Epithelial cell of esophagus (primary cell): Measurements from ENCODE around the gene PHACTR1.

Experiments used
- DNase-seq: peaks from one replicate; pipeline ENCODE4 v3.0.0; 2010; ENCODE audit warnings: low read depth
- H3K4me3 ChIP-seq: 2 replicates; pipeline ENCODE4 v1.5.1; 2011; ENCODE audit warnings: mild to moderate bottlenecking, low read length, control low read depth
- CTCF ChIP-seq: IDR thresholded peaks from 2 replicates; pipeline ENCODE4 v1.5.1; 2011; ENCODE audit warnings: low read depth, mild to moderate bottlenecking, low read length, control low read depth, inconsistent platforms; ENCODE audit not compliant: insufficient read depth; ENCODE audit errors: missing control alignments

PHACTR1 gene

DNA sequence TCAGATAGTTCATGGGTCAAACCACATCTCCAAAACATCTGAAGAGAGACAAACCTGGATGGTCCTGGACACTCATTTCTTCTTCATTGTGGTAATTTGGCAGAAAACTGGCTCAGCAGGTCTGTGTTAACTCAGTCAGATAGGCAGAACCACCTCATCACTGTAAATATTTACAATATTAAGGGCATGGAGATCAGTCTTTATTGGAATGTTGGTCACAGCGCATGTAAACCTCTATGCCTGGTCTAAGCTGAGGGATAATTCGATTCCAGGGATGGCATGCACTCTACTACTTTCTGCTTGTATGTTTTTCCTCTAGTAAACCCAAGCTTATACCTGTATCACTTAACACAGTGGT is 615.8 kb downstream of the PHACTR1 start:
- no peak for TF ChIP-seq CTCF
- no peak overlapping the region for H3K4me3 ChIP-seq
- no peak for DNase-seq

DNA sequence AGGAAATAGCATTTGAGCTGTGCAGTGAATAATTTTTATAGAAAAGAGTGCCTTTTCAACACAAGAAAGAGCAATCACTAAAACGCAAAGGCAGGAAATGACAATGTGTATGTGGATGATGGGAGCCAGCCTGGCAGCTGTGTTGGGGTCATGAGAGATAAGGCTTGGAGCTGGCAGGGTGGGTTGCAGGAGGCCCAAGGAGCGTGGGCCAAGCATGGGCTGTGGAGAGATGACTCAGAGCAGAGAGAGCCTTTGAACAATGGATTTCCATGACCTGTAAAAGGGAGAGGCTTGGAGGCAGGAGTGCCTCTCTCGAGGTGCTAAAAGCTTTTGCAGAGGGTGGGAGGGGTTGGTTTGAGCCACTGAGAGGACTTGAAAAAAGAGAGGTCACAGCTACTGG is 618.4 kb downstream of the PHACTR1 start:
- TF ChIP-seq CTCF: no peak
- no peak overlapping the region for H3K4me3 ChIP-seq
- peak; percentile 37 for DNase-seq

- peak; percentile 93 for DNase-seq
These were observed 620.0 kb downstream of the PHACTR1 start for GRCh38 chr6:13336553-13336952.

GRCh38 chr6:13338038-13338437 is 621.5 kb downstream of the PHACTR1 start:
- no peak overlapping the region for H3K4me3 ChIP-seq
- DNase-seq: no peak
- TF ChIP-seq CTCF: no peak

More at GRCh38 chr6:13336553-13336952, 620.0 kb downstream of the PHACTR1 start:
- no peak overlapping the region for H3K4me3 ChIP-seq
- TF ChIP-seq CTCF: peak; percentile 96
